SK-N-SH treated with all-trans-retinoic acid at 6 μM for 48 hours (cell line): ENCODE results near the gene FAM110D.

ENCODE experiments used
- ATAC-seq: fragments of 200-7000 bp; cut with Tn5 transposase; 3 replicates; pipeline ENCODE4 v1.9.1; 2020; ENCODE audit warnings: mild to moderate bottlenecking, moderate library complexity
- BACH2 ChIP-seq: fragments of 250-450 bp; sonication (Bioruptor Pico); IDR thresholded peaks from 2 replicates; pipeline ENCODE4 v1.9.0; 2021; ENCODE audit warnings: mild to moderate bottlenecking, borderline replicate concordance
- CSDC2 ChIP-seq: fragments of 250-450 bp; sonication (Bioruptor Pico); IDR thresholded peaks from 2 replicates; pipeline ENCODE4 v1.5.0; 2020; ENCODE audit warnings: mild to moderate bottlenecking, moderate library complexity
- CSRNP3 ChIP-seq: fragments of 250-450 bp; sonication (Bioruptor Pico); IDR thresholded peaks from 2 replicates; pipeline ENCODE4 v1.5.1; 2021; ENCODE audit warnings: mild to moderate bottlenecking, moderate library complexity
- ESRRG ChIP-seq: fragments of 250-450 bp; sonication (Bioruptor Pico); IDR thresholded peaks from 2 replicates; pipeline ENCODE4 v1.6.1; 2021; ENCODE audit warnings: mild to moderate bottlenecking
- ISL1 ChIP-seq: fragments of 250-450 bp; sonication (Bioruptor Pico); IDR thresholded peaks from 2 replicates; pipeline ENCODE4 v2.1.2; 2022; ENCODE audit warnings: mild to moderate bottlenecking, moderate library complexity
- OSR1 ChIP-seq: fragments of 250-450 bp; sonication (Bioruptor Pico); IDR thresholded peaks from 2 replicates; pipeline ENCODE4 v1.8.0; 2022; ENCODE audit warnings: moderate library complexity, mild to moderate bottlenecking, inconsistent platforms
- RARB ChIP-seq: fragments of 250-450 bp; sonication (Bioruptor Pico); IDR thresholded peaks from 2 replicates; pipeline ENCODE4 v1.8.0; 2021; ENCODE audit warnings: mild to moderate bottlenecking, moderate library complexity
- SNAI2 ChIP-seq: fragments of 250-450 bp; sonication (Bioruptor Pico); IDR thresholded peaks from 2 replicates; pipeline ENCODE4 v1.5.0; 2020; ENCODE audit warnings: mild to moderate bottlenecking, moderate library complexity
- TCF4 ChIP-seq: fragments of 250-450 bp; sonication (Bioruptor Pico); IDR thresholded peaks from 2 replicates; pipeline ENCODE4 v1.8.0; 2021; ENCODE audit warnings: mild to moderate bottlenecking, moderate library complexity, borderline replicate concordance
- TOX ChIP-seq: fragments of 250-450 bp; sonication (Bioruptor Pico); IDR thresholded peaks from 2 replicates; pipeline ENCODE4 v1.8.0; 2021; ENCODE audit warnings: mild to moderate bottlenecking, moderate library complexity, borderline replicate concordance
- TSHZ2 ChIP-seq: fragments of 250-450 bp; sonication (Bioruptor Pico); IDR thresholded peaks from 2 replicates; pipeline ENCODE4 v1.5.0; 2020; ENCODE audit warnings: mild to moderate bottlenecking, moderate library complexity
- ZC3H10 ChIP-seq: fragments of 250-450 bp; sonication (Bioruptor Pico); IDR thresholded peaks from 2 replicates; pipeline ENCODE4 v1.5.1; 2021; ENCODE audit warnings: mild to moderate bottlenecking, moderate library complexity
- ZFP3 ChIP-seq: fragments of 250-450 bp; sonication (Bioruptor Pico); IDR thresholded peaks from 2 replicates; pipeline ENCODE4 v1.5.0; 2020; ENCODE audit warnings: mild to moderate bottlenecking, moderate library complexity
- ZFP30 ChIP-seq: fragments of 450-650 bp; formaldehyde crosslinking; IDR thresholded peaks from 2 replicates; pipeline ENCODE4 v1.5.0; 2022; ENCODE audit warnings: mild to moderate bottlenecking, moderate library complexity
- ZNF70 ChIP-seq: fragments of 450-650 bp; formaldehyde crosslinking; IDR thresholded peaks from 2 replicates; pipeline ENCODE4 v1.5.0; 2020; ENCODE audit warnings: mild to moderate bottlenecking, moderate library complexity
- ZNF8 ChIP-seq: fragments of 450-650 bp; formaldehyde crosslinking; IDR thresholded peaks from 2 replicates; pipeline ENCODE4 v1.5.0; 2020; ENCODE audit warnings: mild to moderate bottlenecking, moderate library complexity
- TF ChIP-seq, protein P1 (sequence below): fragments of 250-450 bp; sonication (Bioruptor Pico); IDR thresholded peaks from 2 replicates; pipeline ENCODE4 v1.8.0; 2020; ENCODE audit warnings: mild to moderate bottlenecking, moderate library complexity, borderline replicate concordance
- TF ChIP-seq, protein P2 (sequence below): fragments of 250-450 bp; sonication (Bioruptor Pico); IDR thresholded peaks from 2 replicates; pipeline ENCODE4 v1.5.1; 2020; ENCODE audit warnings: low read depth, mild to moderate bottlenecking, moderate library complexity
- TF ChIP-seq, protein P3 (sequence below): fragments of 250-450 bp; sonication (Bioruptor Pico); IDR thresholded peaks from 2 replicates; pipeline ENCODE4 v1.8.0; 2021; ENCODE audit warnings: low read depth, mild to moderate bottlenecking, moderate library complexity, borderline replicate concordance

FAM110D gene

DNA sequence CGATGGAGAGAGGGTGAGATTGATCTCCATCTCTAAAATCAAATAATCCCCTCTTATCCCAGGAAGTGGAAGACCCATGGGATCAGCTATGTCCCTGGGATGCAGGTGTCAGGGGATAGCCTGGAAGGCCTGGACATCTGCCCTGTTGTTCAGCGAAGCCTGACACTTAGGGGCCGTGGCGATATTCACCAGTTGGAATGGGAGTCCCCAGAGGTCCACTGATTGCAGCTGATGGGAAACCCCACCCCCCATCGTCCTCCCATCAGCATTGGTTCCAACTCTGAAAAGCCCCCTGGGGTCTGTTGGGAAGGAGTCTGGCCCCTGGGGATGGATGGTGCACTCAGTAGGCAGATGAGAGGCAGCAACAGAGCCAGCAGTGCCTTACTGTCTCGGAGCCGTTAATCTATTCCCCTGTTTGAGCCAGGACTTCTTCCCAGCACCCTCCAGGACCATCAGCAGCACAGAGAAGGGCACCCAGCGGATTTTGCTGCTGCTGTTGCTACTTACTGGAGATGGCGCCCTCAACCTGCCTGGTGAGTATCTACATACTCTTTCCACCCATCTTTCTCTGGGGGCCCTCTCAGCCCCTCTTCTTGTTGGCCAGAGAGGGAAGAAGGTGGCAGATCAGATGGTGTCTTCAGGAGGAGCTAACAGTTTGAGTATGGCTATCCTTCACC lies 44.9 kb downstream of the FAM110D start:
- TF ChIP-seq ZNF8 (no peak), BACH2 (CRISPR knock-in tag) (no peak), SNAI2 (CRISPR knock-in tag) (no peak), ISL1 (CRISPR knock-in tag) (no peak), CSDC2 (no peak), CSRNP3 (no peak), OSR1 (no peak), TSHZ2 (CRISPR knock-in tag) (no peak), TCF4 (CRISPR knock-in tag) (no peak)
- TF ChIP-seq, protein P1, sequence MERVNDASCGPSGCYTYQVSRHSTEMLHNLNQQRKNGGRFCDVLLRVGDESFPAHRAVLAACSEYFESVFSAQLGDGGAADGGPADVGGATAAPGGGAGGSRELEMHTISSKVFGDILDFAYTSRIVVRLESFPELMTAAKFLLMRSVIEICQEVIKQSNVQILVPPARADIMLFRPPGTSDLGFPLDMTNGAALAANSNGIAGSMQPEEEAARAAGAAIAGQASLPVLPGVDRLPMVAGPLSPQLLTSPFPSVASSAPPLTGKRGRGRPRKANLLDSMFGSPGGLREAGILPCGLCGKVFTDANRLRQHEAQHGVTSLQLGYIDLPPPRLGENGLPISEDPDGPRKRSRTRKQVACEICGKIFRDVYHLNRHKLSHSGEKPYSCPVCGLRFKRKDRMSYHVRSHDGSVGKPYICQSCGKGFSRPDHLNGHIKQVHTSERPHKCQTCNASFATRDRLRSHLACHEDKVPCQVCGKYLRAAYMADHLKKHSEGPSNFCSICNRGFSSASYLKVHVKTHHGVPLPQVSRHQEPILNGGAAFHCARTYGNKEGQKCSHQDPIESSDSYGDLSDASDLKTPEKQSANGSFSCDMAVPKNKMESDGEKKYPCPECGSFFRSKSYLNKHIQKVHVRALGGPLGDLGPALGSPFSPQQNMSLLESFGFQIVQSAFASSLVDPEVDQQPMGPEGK (CRISPR knock-in tag), result no peak
- TF ChIP-seq, protein P2, sequence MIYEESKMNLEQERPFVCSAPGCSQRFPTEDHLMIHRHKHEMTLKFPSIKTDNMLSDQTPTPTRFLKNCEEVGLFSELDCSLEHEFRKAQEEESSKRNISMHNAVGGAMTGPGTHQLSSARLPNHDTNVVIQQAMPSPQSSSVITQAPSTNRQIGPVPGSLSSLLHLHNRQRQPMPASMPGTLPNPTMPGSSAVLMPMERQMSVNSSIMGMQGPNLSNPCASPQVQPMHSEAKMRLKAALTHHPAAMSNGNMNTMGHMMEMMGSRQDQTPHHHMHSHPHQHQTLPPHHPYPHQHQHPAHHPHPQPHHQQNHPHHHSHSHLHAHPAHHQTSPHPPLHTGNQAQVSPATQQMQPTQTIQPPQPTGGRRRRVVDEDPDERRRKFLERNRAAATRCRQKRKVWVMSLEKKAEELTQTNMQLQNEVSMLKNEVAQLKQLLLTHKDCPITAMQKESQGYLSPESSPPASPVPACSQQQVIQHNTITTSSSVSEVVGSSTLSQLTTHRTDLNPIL (CRISPR knock-in tag), result no peak
- TF ChIP-seq, all 23 proteins: peak for 0
- no peak for ATAC-seq

GRCh38 chr1:26210147-26210870 lies 51.4 kb downstream of the FAM110D start:
- no peak for ATAC-seq
- TF ChIP-seq ZNF8, result no peak
- TF ChIP-seq ESRRG (CRISPR knock-in tag), result no peak
- TF ChIP-seq TOX (CRISPR knock-in tag), result no peak
- TF ChIP-seq RARB (CRISPR knock-in tag), result no peak

- ATAC-seq, result no peak
- TF ChIP-seq BACH2 (CRISPR knock-in tag), result no peak
- TF ChIP-seq, all 23 proteins: peak for 0
These were observed 53.8 kb downstream of the FAM110D start for GRCh38 chr1:26212726-26213125.

- TF ChIP-seq ZNF8 (no peak), CSRNP3 (no peak), ZFP30 (no peak), RARB (CRISPR knock-in tag) (no peak), ESRRG (CRISPR knock-in tag) (no peak), ZFP3 (CRISPR knock-in tag) (no peak), ZC3H10 (CRISPR knock-in tag) (no peak), TSHZ2 (CRISPR knock-in tag) (no peak), ISL1 (CRISPR knock-in tag) (no peak), ZNF70 (CRISPR knock-in tag) (no peak), CSDC2 (no peak), SNAI2 (CRISPR knock-in tag) (no peak)
- TF ChIP-seq, protein P3, sequence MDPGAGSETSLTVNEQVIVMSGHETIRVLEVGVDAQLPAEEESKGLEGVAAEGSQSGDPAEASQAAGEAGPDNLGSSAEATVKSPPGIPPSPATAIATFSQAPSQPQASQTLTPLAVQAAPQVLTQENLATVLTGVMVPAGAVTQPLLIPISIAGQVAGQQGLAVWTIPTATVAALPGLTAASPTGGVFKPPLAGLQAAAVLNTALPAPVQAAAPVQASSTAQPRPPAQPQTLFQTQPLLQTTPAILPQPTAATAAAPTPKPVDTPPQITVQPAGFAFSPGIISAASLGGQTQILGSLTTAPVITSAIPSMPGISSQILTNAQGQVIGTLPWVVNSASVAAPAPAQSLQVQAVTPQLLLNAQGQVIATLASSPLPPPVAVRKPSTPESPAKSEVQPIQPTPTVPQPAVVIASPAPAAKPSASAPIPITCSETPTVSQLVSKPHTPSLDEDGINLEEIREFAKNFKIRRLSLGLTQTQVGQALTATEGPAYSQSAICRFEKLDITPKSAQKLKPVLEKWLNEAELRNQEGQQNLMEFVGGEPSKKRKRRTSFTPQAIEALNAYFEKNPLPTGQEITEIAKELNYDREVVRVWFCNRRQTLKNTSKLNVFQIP (CRISPR knock-in tag), result no peak
- TF ChIP-seq, all 23 proteins: peak for 0
- no peak for ATAC-seq
These were observed 54.5 kb downstream of the FAM110D start for GRCh38 chr1:26213335-26213905.
